Central memory CD4-positive, alpha-beta T cell (primary cell): ENCODE results near the gene MAST3.
A peak's percentile ranks its signal among the peaks of the same experiment; 100 is the strongest.

Experiments
- DNase-seq: peaks from one replicate; pipeline ENCODE4 v3.0.0; 2022

MAST3 gene

GRCh38 chr19:18161636-18162002 lies 64.0 kb downstream of the MAST3 start:
- DNase-seq = no peak

GRCh38 chr19:18164072-18164471 lies 66.5 kb downstream of the MAST3 start:
- DNase-seq = no peak

- DNase-seq = no peak
Observed at GRCh38 chr19:18165794-18166544, 68.4 kb downstream of the MAST3 start.

DNA sequence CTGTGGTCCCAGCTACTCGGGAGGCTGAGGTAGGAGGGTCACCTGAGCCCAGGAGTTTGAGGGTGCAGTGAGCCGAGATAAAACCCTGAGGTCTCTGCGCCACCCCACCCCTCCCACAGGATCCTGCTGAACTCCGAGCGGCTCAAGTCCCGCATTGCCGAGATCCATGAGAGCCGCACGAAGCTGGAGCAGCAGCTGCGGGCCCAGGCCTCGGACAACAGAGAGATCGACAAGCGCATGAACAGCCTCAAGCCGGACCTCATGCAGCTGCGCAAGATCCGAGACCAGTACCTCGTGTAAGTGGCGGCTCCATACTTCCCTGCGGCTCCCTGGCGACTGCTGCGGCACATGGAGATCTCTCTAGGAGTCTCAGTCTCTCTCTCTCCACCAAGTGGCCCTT lies 69.4 kb downstream of the MAST3 start:
- no peak for DNase-seq

DNA sequence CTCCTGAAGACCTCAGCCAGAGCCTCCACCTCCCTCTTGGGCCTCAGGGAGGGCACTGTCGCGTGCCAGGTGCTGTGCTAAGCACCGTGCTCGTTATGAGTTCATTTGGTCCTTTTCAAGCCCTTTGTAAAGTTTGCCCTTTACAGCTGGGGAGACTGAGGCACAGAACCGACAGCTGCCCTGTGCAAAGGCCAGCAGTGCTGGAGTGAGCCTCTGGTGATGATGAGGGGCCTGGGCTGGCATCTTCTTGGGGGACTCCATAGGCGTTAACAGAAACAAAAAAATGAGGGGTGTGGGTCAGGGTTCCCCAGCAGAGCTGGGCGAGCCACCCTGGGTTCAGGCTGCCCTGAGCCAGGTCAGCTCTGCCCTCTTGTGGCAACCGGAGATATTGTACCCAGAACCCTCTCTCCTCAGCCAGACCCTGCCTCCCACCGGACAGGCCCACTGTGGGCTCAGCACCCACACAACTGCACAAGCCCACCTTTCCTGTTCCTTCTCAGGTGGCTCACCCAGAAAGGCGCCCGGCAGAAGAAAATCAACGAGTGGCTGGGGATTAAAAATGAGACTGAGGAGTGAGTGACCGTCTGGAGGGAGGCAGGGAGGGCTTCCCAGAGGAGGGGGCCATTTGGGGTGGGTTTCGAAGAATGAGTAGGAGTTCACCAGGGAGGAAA lies 70.5 kb downstream of the MAST3 start:
- peak; percentile 42 for DNase-seq

DNA sequence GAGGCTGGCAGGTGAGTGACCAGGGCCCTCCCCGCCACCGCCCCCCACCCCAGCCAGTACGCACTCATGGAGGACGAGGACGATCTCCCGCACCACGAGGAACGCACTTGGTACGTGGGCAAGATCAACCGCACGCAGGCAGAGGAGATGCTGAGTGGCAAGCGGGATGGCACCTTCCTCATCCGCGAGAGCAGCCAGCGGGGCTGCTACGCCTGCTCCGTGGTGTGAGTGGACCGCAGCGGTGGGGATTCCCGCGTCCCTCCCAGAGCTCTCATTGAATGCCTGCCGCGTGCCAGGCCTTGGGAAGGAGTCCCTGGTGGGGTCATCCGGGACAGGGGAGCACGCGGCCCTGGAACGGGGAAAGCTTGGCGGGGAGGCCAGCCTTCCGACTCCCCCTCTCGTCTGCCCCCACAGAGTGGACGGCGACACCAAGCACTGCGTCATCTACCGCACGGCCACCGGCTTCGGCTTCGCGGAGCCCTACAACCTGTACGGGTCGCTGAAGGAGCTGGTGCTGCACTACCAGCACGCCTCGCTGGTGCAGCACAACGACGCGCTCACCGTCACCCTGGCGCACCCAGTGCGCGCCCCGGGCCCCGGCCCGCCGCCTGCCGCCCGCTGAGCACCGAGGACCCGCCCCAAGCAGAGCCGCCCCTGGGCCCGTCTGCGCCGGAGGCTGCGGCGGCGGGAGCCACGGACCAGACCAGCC lies 71.2 kb downstream of the MAST3 start:
- no peak for DNase-seq

DNA sequence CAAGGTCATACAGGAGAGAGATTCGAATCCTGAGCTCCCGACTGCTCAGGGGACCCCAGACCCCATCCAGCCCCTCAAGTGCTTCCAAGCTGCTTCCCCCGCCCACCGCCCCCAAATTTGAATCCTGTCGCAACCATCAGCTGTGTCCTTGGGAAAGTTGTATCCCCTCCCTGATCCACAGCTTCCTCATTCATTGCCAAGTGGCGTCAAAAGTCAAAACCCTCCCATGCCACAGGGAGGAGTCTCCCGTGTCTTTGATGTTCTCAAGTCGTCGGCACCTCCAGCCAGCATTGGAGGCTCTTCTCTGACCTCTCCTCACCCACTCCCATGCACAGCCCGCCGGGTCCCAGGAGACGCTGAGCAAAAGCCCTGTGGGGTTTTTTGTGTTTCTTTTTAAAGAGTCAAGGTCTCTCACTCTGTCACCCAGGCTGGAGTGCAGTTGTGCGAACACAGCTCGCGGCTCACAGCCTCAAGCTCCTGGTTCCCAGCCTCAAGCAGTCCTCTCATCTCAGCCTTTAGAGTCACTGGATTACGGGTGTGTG lies 73.2 kb downstream of the MAST3 start:
- DNase-seq = no peak

DNA sequence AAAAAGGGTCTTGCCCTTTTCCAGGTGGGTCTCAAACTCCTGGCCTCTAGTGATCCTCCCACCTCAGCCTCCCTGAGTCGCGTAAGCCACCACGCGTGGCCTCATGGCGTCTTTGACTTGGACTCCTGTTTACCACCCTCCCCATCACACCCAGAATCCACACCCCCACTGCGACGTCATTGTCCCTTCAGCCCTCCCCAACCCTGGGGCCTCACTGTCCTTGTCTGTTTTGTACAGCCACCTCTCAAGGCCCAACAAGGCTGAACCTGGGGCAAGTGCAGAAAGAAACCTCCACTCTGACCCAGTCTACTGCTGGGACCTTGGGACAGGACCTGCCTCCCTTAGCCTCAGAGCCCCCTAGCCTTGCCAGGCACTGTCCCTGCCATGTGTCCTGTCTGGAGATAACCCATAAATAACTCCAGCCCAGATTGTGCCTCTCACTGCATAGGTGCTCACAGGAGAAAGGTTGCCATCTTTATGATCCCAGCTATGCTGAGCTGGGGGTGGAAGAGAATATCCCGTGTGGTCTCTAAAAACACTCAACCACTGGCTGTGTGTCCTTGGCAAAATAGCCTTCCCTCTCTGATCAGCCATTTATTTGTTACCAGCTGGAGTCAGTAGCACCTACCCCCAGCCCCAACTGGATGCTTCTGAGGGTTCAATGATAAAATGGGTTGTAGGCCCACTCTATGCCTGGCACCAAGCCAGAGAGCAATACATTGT lies 74.2 kb downstream of the MAST3 start:
- DNase-seq = no peak

GRCh38 chr19:18172331-18173053 lies 74.9 kb downstream of the MAST3 start:
- DNase-seq = no peak

DNA sequence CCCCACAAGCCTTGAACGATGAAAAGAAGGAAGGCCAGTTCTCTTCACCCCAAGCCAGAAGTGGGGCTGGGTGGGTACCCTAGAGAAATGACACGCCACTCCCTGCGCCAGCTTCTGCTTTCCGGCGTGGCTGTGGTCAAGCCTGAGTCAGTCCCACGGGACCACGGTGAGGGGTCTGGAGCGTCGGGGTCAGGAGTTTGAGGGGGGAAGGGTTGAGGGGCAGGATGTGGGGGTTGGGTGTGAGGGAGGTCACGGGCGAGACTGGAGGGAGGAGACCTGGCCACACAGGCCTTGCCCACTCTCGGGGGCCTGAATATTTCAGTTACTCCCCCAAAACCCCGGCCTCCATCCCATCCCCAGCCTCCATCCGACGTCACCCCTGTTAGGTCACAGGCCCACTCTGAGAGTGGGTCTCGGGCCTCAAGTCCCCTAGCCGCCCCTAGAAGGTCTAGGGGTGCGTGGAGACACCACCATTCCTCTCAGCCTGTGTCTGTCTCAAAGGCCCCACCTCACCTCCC lies 75.5 kb downstream of the MAST3 start:
- no peak for DNase-seq

GRCh38 chr19:18173572-18174288 lies 76.2 kb downstream of the MAST3 start, which contains the start of gene IFI30:
Gene IFI30 (plus strand): TSS chr19:18173813. CDS start chr19:18173842, 29 bp downstream.
- DNase-seq = peak; percentile 36

- DNase-seq = no peak
Observed at GRCh38 chr19:18174983-18175382, 77.4 kb downstream of the MAST3 start.

GRCh38 chr19:18176367-18177310 lies 79.1 kb downstream of the MAST3 start:
- no peak for DNase-seq

DNA sequence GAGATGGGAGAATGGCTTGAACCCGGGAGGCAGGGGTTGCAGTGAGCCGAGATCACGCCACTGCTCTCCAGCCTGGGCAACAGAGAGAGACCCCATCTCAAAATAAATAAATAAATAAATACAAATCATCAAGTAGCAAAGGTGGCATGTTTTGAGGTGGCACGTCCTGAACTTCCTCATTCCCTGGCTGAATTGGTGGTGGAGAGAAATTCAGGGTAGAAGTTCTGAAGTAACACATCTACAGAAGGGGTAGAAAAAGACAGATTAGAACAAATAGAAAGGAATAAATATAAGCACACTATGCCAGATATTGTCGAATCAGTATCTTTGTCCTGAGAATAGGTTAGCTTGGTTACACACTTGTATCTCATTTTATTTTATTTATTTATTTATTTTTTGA lies 82.4 kb downstream of the MAST3 start:
- no peak for DNase-seq

- no peak for DNase-seq
Observed at GRCh38 chr19:18183529-18183928, 86.0 kb downstream of the MAST3 start.

- no peak for DNase-seq
Observed at GRCh38 chr19:18185538-18185937, 88.0 kb downstream of the MAST3 start.

GRCh38 chr19:18190278-18190677 lies 92.7 kb downstream of the MAST3 start:
- DNase-seq = no peak

- no peak for DNase-seq
Observed at GRCh38 chr19:18191640-18192062, 94.1 kb downstream of the MAST3 start.

- DNase-seq = peak; percentile 100
Observed at GRCh38 chr19:18192673-18193387, 95.3 kb downstream of the MAST3 start, which contains the start of gene MPV17L2. Gene MPV17L2 (plus strand): TSS chr19:18193218. CDS start chr19:18193282, 64 bp downstream.
